Measurements from ENCODE around the gene TRIM41.
A peak's percentile ranks its signal among the peaks of the same experiment; 100 is the strongest.

The TRIM41 gene

DNA sequence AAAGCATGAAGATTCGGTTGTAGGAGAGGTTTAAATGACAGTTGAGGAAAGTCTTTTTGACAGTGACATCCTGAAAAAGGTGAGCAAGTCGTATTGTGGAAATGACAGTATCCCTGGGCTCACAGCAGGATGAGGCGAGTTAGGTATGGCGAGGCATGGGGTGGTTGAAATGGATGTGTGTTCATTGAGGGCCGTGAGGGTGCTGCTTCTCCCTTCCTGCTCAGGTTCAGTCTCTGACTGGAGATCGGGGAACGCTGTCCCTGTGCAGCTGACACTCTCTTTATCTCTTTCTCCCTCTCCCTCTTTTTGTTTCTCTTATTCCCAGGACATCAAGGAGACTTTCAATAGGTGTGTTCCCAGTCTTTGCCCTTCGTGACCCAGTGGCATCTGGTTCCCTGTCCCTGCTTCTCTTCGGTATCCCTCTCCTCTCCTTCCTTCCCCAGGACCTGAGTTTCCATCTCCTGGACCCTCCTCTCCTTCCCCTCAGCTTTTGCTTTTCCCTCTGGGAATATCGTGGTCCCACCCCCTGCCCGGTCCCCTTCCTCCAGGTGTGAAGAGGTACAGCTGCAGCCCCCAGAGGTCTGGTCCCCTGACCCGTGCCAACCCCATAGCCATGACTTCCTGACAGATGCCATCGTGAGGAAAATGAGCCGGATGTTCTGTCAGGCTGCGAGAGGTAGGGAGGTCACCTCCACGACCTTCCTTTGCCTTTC lies 10.2 kb downstream of the TRIM41 start:
- DNase-seq (ENCODE audit: low spot score) = no peak

DNA sequence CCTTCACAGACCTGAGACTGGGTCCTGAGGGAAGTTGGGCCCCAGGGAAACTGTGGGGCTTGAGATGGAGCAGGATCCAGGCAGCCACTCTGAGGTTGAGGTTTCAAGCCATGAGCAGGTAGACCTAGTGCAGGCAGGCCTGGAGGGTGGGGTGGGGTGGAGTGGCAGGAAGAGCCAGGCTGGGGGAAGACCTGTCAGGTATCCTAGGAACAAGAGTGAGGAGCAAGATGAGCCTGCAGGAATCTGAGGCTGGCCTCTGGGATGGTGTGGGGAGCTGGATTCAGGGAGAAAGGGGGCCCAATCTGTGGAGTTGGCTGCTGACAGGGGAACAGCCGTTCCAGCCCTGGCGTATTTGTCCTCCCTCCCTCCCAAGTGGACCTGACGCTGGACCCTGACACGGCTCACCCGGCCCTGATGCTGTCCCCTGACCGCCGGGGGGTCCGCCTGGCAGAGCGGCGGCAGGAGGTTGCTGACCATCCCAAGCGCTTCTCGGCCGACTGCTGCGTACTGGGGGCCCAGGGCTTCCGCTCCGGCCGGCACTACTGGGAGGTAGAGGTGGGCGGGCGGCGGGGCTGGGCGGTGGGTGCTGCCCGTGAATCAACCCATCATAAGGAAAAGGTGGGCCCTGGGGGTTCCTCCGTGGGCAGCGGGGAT lies 10.8 kb downstream of the TRIM41 start:
- DNase-seq (ENCODE audit: low spot score) = no peak

DNA sequence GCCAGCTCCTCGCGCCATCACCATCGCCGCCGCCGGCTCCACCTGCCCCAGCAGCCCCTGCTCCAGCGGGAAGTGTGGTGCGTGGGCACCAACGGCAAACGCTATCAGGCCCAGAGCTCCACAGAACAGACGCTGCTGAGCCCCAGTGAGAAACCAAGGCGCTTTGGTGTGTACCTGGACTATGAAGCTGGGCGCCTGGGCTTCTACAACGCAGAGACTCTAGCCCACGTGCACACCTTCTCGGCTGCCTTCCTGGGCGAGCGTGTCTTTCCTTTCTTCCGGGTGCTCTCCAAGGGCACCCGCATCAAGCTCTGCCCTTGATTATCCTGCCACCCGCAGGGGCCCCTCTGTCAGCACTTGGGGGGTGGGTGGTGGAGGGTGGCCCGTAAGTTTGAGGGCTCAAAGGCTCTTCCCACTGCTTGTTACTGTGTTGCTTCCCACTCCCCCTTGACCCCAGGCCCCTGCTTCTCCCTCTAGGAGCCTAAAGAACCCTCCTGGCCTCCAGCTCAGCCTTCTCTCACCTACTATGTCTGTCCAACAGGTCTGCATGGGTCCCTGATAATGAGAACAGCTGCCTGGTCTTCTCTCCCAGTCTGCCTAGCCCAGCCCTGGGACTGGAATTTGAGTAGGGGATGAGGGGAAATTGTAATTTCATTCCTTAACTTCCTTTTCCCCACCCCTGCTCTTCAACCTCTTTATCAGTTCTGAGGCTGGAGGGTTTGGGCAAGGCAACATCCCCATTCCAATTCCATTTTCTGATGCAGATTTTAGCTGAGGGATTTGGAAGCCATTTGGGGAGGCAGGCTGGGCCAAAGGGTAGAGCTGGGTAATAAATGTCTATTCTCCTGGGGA lies 11.6 kb downstream of the TRIM41 start:
- DNase-seq (ENCODE audit: low spot score) = no peak

DNA sequence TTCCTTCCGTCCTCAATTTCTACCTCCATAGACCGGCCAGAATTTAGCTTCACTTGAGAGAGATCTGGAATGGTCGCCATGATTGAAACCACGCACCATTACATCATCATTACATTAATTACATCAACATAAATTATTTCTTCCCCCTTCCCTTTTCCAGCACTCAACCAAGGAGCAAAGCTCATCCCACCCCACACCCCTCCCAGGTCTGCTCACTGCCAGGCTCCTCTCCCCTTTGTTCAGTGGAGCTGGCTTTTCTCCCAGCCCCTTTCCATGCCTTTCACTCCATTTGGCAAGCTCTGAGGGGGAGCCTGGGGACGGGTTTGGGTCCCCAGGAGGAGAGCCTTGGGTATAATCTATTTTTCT lies 12.2 kb downstream of the TRIM41 start:
- DNase-seq (ENCODE audit: low spot score) = no peak

DNA sequence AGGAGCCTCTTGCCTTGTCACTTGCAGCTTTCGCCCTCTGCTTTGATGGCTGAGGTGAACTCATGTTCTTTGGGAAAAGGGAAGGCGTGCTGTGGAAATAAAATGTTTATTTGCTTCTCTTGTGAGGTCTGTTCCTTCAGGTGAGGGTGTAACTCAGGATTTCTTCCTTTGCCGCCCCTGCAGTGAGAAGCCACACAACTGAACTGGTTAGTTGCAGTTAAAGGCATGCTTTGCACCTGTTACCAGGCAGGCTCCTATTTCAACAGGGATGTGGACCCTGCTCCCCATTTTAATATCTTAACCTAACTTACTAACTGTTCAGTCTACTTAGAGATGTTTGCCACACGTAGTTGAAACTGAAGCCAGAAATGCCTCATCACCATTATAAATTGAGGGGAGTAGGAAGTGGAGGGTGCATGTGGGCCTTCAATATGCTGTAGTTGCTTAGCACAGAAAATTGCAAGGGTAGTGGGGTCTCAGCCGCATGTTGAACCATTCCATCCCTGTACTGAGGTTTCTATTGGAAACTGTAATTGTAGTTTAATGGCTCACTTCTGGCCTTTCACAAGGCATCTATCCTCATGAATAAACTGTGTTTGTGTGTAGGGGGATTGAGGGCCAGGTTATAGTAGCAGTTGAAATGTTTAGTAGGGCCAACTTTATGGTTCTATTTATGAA lies 12.7 kb downstream of the TRIM41 start:
- DNase-seq (ENCODE audit: low spot score) = no peak

DNA sequence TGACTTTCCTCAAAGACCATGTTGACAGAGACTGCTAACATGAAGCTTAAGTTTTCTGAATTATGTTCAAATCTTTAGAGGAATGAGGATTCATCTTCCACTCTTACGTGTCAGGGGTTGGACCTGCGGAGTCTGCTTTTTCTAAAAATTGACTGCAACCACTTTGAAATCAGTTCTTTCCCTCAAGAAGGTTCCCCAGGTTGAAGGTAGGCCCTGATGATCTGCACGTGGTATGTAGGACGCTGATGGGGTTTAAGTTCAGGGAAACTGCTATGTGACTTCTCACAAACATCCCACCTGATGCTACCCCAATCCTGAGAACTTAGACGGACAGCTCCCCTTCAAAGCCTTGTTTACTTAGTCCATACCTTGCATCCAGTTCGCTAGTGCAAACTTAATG lies 13.4 kb downstream of the TRIM41 start:
- no peak for DNase-seq (ENCODE audit: low spot score)

DNA sequence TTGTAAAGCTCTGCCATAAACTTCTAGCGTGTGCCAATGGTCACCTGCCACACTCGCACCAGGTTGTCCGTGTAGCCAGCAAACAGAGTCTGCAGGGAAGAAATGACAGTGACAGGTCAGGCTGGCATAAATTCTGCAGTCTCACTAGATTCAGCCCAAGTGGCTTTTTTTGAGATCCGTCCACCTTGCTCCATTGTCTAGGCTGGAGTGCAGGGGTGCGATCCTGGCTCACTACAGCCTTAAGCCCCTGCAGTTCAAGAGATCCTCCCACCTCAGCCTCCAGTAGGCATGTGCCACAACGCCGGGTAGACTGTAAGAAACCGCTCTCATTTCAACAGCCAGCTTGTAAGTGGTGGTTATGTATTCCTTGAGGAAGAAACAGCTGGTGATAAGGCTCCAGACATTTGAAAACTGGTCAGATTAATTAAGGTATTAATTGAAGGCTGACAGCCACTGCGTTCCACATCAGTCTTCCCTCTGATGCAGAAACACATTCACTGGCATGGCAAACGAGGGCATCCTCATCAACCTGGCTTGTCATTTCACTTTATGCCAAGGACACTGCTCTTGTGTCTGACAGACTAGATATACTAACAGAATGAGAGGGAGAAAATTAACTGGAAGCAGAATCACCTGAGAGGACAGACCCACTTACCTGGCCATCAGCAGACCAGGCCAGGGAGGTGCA lies 14.0 kb downstream of the TRIM41 start:
- no peak for DNase-seq (ENCODE audit: low spot score)

DNA sequence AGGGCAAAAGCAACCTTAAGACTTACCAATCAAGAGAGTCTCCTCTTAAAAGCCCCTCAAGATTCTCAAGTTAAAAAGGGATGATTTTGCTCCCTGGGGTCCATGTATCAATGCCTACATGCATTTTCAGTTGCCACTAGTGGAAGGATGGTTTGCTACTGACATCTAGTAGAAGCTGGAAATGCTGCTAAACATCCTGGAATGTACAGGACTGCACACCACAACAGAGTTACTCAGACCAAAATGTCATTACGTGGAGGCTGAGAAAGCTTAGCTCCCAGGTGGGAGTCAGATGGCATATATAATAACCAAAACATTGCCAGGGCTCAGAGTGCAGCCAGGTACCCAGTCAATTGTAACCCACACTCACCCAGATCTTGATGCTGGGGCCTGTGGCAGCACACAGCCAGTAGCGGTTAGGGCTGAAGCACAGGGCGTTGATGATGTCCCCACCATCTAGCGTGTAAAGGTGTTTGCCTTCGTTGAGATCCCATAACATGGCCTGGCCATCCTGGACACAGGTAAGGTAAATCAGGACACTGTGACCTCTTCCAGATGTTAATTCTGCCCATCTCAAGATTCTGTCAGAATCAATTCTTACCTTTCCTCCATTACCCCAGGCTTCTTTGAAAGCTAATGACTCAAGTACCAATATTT lies 14.8 kb downstream of the TRIM41 start:
- no peak for DNase-seq (ENCODE audit: low spot score)

DNA sequence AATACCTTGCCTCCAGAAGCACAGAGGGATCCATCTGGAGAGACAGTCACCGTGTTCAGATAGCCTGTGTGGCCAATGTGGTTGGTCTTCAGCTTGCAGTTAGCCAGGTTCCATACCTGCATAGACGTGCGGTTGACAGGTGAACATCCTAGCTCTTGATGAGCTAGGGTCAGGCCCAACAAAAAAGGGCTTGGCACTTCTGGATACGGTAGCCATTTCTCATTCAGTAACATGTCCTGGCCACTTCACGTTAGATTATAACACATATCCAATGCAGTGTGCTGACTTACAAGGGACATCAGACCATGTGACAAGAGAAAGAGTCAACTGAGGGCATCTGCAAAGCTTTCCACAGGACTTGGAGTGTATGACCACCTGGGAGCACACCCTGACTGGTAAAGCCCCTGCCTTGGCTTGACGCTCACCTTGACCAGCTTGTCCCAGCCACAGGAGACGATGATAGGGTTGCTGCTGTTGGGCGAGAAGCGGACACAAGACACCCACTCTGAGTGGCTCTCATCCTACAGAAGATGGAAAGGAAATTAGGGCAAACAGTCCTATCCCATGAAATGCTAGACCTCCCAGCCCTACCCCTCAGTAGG lies 16.1 kb downstream of the TRIM41 start:
- no peak for DNase-seq (ENCODE audit: low spot score)

DNA sequence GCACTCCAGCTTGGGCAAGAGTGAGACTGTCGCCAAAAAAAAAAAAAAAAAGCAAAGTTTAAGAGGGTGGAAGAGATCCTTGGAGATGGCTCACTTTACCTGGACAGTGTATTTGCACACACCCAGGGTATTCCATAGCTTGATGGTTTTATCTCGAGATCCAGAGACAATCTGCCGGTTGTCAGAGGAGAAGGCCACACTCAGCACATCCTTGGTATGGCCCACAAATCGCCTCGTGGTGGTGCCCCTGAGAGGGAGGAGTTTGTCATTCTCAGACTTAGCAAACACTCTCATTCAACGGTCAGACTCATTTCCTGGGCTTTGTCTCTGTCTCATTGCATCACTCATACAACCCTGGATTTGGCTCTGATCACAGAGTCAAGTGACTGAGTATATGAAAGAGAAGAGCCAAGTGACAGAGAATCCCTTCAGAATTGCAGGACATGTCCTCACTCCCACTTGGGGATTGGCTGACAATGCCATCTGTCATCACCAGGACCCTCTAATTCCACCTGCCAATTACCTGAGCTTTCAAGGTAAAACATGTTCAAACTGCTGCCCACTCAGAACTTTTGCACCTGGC lies 18.4 kb downstream of the TRIM41 start:
- no peak for DNase-seq (ENCODE audit: low spot score)

DNA sequence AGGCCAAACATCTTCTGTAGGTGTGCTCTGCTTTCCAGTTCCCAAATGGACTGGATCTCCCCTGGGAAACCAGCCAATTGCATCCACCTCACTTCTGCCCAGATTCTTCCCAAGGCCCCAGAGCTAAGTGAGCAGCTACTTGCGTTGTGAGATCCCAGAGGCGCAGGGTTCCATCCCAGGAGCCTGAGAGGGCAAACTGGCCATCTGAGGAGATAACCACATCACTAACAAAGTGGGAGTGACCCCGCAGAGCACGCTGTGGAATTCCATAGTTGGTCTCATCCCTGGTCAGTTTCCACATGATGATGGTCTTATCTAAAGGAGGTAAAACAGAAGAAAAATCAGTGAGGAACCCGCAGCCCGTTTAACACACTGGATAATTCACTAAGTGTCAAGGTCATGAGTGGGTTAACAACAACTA lies 19.0 kb downstream of the TRIM41 start:
- no peak for DNase-seq (ENCODE audit: low spot score)

DNA sequence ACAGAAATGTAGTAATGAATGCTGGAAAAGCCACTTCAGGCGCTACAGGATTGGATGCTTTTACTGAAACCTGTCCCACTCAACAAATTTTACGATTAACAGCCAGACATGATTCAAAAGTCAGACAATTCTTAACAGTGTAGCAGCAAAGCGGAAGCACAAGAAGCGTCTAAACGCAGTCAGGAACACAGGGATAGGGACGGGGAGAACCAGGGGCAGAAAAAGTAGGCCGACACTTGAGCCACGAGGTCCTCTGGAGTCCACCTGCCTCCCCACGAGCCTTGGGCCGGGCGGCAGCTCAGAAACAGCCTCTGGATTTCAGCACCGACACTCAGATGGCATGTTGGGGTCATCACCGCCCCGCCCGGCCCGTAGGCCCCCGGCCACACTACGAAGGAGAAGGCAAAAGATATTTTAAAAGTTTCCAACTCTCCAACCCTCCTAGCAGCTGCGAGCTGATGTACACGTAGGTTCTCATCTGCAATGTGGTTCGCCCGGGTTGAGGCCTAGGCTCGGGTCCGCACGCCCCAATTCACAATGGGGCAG lies 20.0 kb downstream of the TRIM41 start:
- DNase-seq (ENCODE audit: low spot score) = no peak

DNA sequence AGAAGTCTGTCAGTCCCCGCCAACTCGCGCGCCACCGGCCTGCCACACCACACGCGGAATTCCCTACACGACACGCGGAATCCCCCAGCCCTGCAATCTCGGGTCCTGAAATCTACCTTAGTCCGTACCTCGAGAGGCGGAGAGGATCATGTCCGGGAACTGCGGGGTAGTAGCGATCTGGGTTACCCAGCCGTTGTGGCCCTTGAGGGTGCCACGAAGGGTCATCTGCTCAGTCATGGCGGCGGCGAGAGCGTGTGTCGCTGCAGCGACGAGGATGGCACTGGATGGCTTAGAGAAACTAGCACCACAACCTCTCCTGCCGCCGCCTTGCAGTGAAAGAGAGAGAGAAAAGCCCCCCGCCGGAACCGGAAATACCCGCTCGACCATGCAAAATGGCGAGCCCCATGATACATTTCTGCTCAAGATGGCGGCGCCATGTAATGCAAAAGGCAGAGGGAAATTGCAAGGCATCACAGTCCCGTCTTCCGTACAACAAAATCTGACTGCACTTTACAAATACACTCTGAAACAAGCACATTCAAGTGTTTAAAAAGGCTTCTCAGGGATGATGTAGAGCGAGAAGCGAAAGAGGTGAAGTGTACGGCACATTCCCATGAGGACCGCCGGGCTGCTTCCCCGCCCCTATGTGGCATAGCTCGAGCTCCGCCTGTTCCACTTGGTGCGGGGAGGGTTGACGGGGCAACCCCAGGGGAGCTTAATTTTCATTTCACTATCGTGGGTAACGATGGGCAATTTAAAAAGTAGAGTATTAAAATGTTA lies 20.7 kb downstream of the TRIM41 start, which contains the start of gene RACK1:
RACK1 (minus strand) TSS at position 343 of the 780 bp plus-strand sequence; CDS start at position 237, 106 bp downstream.
- DNase-seq (ENCODE audit: low spot score) = peak; percentile 93

DNA sequence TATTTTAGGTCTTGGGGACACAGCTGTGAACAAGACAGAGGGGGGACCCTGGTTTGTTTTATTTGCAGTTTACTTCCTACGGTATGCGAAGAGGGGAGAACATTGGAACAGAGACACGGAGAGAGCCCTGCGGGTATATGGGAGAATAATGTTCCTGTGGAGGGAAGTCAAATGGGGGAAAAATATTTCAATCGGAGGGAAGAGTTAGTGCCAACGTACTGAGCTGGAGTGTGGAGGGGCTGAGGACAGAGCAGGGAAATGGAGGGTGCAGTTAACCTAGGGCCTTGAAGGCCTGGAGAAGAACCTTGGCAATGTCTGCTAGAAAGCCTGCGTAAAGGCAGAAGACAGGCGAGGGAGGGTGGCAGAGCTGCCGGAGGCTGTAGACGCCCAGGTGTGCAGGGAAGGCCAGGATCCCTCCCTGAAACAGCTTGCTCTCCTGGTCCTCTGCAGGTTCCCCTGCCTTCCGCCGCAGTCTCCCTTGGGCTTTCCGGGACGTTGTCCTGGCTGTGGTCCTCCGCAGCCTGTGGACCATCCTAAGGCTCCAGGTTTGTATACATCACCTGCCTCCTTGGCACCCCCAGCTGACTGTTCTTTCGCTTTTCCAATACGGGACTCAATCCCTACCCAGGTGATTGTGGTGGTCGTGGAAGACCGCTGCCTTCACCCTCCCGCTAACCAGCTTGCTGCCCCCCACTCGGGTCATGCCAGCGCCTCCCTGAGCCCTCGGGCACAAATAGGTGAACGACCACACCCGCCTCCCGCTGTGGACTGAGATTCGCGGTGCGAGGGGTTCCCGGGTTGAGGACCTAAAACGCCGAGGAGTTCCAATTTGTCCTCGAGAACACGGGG lies 22.6 kb downstream of the TRIM41 start:
- DNase-seq (ENCODE audit: low spot score) = no peak

DNA sequence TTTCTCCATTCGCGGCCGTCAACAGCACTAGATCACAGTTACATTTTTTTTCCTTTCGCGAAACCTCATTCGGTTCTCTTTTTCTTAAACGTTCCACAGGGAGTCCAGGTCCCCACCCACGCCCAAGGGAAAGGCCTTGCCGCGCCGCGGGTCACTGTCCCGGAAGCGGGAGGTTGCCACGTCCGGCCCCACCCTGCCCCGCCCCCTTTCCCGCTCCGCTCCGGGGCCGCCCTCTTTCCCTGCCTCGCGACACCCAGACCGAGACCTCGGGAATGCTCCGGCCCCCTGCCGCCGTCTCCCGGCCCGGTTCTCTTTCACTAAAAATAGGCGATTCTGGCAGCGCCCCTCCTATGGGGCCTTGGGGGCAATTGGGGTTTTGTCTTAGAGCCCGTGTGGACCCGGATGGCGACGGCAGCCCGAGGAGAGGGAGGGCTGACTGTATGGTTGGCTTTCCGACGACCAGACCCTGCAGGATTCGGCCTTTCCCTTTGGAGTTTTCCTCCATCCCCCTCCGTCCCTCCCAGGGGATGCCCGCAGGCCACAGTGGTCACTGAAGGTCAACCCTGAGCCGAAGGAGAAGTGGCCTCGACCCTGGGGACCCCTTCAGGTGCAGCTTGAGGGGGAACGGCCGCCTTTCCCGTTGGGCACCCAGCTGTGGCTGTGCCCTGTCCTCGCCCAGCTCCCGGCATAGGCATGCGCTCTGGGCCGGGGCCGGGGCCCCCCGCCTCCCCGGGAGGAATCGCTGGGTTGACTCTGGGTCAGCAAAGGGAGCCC lies 23.4 kb downstream of the TRIM41 start:
- DNase-seq (ENCODE audit: low spot score) = peak; percentile 87

DNA sequence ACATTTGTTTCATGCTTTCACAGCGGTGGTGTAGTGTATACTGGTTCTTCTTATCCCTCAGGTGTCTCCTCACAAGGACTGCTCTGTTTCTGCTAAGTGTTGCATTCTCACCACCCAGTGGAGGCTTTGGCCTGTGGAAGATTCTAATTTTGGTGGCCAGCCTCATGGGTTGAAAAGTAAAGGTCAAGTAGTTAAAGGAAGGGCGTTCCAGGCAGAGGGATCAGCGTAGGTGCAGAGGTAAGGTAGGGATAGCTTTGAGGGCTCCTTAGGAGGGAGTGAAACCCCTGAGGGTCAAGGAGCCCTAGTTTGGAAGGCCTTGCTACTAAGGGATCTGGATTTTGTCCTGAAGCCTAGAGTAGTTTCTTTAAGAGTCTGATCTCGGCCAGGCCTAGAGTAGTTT lies 25.2 kb downstream of the TRIM41 start:
- no peak for DNase-seq (ENCODE audit: low spot score)

DNA sequence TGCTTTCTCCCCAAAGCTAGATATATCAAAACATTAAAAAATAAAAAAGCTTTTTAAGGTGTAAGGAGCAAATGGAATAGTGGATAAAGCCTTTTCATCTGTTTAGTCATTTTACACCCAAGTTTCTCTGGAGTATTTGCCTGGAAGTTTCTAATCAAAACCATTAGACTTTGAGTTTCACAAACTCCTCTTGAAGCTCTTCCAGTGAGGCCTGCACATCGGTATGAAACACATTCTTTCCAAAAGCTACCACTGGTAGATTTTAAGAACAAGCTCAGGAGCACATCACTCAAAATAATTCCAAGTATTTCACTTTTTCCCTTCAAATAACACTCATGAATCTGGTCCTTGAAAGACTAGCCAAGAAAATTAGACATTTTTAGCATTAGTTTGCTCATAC lies 32.2 kb downstream of the TRIM41 start:
- no peak for DNase-seq (ENCODE audit: low spot score)

All from putamen (tissue), 1 donor.